ENCODE measurements around the gene NEMP1.
A peak's percentile ranks its signal among the peaks of the same experiment; 100 is the strongest.
"Not testable (repeated sequence)": the region's sequence is repeated elsewhere in the genome, so short reads cannot be mapped to it uniquely, and the experiment has no call there.

The NEMP1 gene

GRCh38 chr12:57025196-57025595, 53.4 kb downstream of the NEMP1 start:
- DNase-seq = no peak

GRCh38 chr12:57022324-57022723, 56.3 kb downstream of the NEMP1 start:
- not testable (repeated sequence) for DNase-seq

- no peak for DNase-seq
Observed at GRCh38 chr12:57019983-57020719, 58.4 kb downstream of the NEMP1 start.

- no peak for DNase-seq
Observed at GRCh38 chr12:57018906-57019305, 59.7 kb downstream of the NEMP1 start.

GRCh38 chr12:57018353-57018752, 60.2 kb downstream of the NEMP1 start:
- DNase-seq = not testable (repeated sequence)

- no peak for DNase-seq
Observed at GRCh38 chr12:57016348-57016747, 62.2 kb downstream of the NEMP1 start, which contains the start of gene TAC3. Gene TAC3 (minus strand): TSS chr12:57016529. CDS start chr12:57015797, 732 bp downstream.

GRCh38 chr12:57012600-57013465, 65.8 kb downstream of the NEMP1 start:
- no peak for DNase-seq

- no peak for DNase-seq
Observed at GRCh38 chr12:57011438-57012424, 66.9 kb downstream of the NEMP1 start.

- DNase-seq = no peak
Observed at GRCh38 chr12:57010627-57011247, 67.9 kb downstream of the NEMP1 start.

GRCh38 chr12:57009949-57010626, 68.5 kb downstream of the NEMP1 start:
- DNase-seq = no peak

GRCh38 chr12:57008178-57008577, 70.4 kb downstream of the NEMP1 start:
- DNase-seq = no peak

GRCh38 chr12:57006809-57007475, 71.6 kb downstream of the NEMP1 start:
- no peak for DNase-seq

- DNase-seq = peak; percentile 67
Observed at GRCh38 chr12:57005980-57006808, 72.4 kb downstream of the NEMP1 start, which contains the start of gene ZBTB39. Gene ZBTB39 (minus strand): TSS chr12:57006546. CDS start chr12:57004917, 1,629 bp downstream.

All from left hindlimb (tissue), 1 donor.